Renal cortex interstitium (tissue), 15 donors: ENCODE data around the gene SNW1. TPM values are rescaled to one million over a fixed set of nuclear protein-coding genes. Genes with fewer than 3 reads are reported as not detected.
"Not testable (repeated sequence)": the region's sequence is repeated elsewhere in the genome, so short reads cannot be mapped to it uniquely, and the experiment has no call there.

ENCODE experiments used
- DNase-seq, 11 donors: peaks; one replicate each; pipeline ENCODE4 v3.0.0-alpha.2; 2013; ENCODE audit warnings: low read depth in 9 of 11, low spot score in 4 of 11; ENCODE audit errors: extremely low read depth in 1 of 11
- long read RNA-seq, 16 experiments: transcript quantifications; one replicate each; lab custom pipeline, GENCODE V29; 2026
- polyA plus RNA-seq, 3 donors: library from polyadenylated mRNA; unstranded; fragments of 120-200 nt; gene quantifications; one replicate each; pipeline ENCODE4 v1.2.1, GENCODE V29; 2013; ENCODE audit not compliant: insufficient read length in 3 of 3

SNW1 gene
- 100 to 1,000 TPM in 1 of 3 donors, 10 to 100 TPM in 2; 79.0 to 102 (median 81.9) TPM for polyA plus RNA-seq
- long read RNA-seq, donor 1, partial matches to known transcripts: 30 of 33 reads
- long read RNA-seq, donor 1, other reads (novel, unspliced or antisense): 0 of 33 reads
- long read RNA-seq, donor 2, partial matches to known transcripts: 23 of 32 reads
- long read RNA-seq, donor 2, other reads (novel, unspliced or antisense): 0 of 32 reads
- long read RNA-seq, donor 3, transcript SNW1-201 (14 exons, 2,163 nt): major isoform, 18 of 49 reads
- long read RNA-seq, donor 3, partial matches to known transcripts: 30 of 49 reads
- long read RNA-seq, donor 3, other reads (novel, unspliced or antisense): 0 of 49 reads
- long read RNA-seq, donor 4, transcript SNW1-201 (14 exons, 2,163 nt): major isoform, 6 of 12 reads
- long read RNA-seq, donor 4, partial matches to known transcripts: 5 of 12 reads
- long read RNA-seq, donor 4, other reads (novel, unspliced or antisense): 0 of 12 reads
- long read RNA-seq, donor 5: 0 reads
- long read RNA-seq, donor 6, transcript SNW1-201 (14 exons, 2,163 nt): major isoform, 6 of 34 reads
- long read RNA-seq, donor 6, partial matches to known transcripts: 23 of 34 reads
- long read RNA-seq, donor 6, other reads (novel, unspliced or antisense): 0 of 34 reads
- long read RNA-seq, donor 7, transcript SNW1-201 (14 exons, 2,163 nt): major isoform, 12 of 55 reads
- long read RNA-seq, donor 7, partial matches to known transcripts: 41 of 55 reads
- long read RNA-seq, donor 7, other reads (novel, unspliced or antisense): 0 of 55 reads
- long read RNA-seq, donor 8: 0 reads
- long read RNA-seq, donor 9, transcript SNW1-205 (13 exons, 1,855 nt): minor isoform, 6 of 40 reads
- long read RNA-seq, donor 9, transcript SNW1-201 (14 exons, 2,163 nt): major isoform, 11 of 40 reads
- long read RNA-seq, donor 9, partial matches to known transcripts: 23 of 40 reads
- long read RNA-seq, donor 9, other reads (novel, unspliced or antisense): 0 of 40 reads
- long read RNA-seq, donor 10, transcript SNW1-201 (14 exons, 2,163 nt): major isoform, 5 of 31 reads
- long read RNA-seq, donor 10, partial matches to known transcripts: 26 of 31 reads
- long read RNA-seq, donor 10, other reads (novel, unspliced or antisense): 0 of 31 reads
- long read RNA-seq, donor 11, transcript SNW1-201 (14 exons, 2,163 nt): major isoform, 10 of 13 reads
- long read RNA-seq, donor 11, partial matches to known transcripts: 0 of 13 reads
- long read RNA-seq, donor 11, other reads (novel, unspliced or antisense): 0 of 13 reads
- long read RNA-seq, donor 12, partial matches to known transcripts: 8 of 12 reads
- long read RNA-seq, donor 12, other reads (novel, unspliced or antisense): 0 of 12 reads
- long read RNA-seq, donor 13: 0 reads
- long read RNA-seq, donor 14, transcript SNW1-201 (14 exons, 2,163 nt): major isoform, 10 of 25 reads
- long read RNA-seq, donor 14, partial matches to known transcripts: 12 of 25 reads
- long read RNA-seq, donor 14, other reads (novel, unspliced or antisense): 0 of 25 reads
- long read RNA-seq, donor 15, transcript SNW1-201 (14 exons, 2,163 nt): major isoform, 5 of 13 reads
- long read RNA-seq, donor 15, partial matches to known transcripts: 5 of 13 reads
- long read RNA-seq, donor 15, other reads (novel, unspliced or antisense): 0 of 13 reads
- long read RNA-seq, donor 16, transcript SNW1-201 (14 exons, 2,163 nt): major isoform, 33 of 84 reads
- long read RNA-seq, donor 16, transcript SNW1-202 (5 exons, 564 nt): minor isoform, 5 of 84 reads
- long read RNA-seq, donor 16, transcript SNW1-205 (13 exons, 1,855 nt): minor isoform, 6 of 84 reads
- long read RNA-seq, donor 16, partial matches to known transcripts: 40 of 84 reads
- long read RNA-seq, donor 16, other reads (novel, unspliced or antisense): 0 of 84 reads

DNA sequence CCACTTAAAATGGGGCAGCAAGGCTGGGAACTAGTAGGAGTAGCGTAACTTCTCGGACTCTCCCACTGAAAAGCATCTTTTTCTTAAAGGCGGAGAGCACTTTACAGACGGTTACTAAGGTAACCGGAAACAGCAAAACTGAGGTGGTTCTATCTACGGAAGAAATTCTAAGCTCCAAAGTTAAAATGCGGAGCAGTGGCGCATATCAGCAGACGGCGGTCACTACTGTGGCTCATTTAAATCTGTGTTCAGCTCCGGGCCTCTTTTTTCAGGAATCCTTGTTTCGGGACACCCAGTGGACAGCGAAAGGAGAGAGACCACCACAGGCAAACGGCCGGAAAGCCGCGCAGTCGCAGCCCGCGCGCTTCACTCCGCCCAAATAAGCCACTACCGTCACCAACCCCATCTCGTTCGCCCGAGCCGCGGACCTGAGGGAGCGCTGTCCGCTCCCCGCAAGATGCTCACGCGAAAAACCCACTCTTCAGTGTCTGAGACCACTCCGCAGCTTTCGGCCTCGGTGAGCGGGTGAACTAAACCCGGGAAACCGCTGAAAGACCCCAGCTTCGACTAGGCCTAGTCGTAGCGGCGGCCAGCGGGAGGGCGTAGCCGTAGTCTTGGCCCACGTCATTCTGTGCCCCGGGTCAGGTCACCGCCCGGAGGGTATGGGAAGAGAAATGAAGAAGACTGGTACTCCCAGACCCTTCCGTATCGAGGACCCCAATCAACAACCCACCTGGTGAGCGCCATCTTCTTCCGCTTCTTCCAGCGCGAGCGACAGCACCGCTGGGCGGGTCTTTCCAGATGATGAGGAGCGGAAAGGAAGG lies at the start of gene SNW1:
Gene SNW1 (minus strand): TSS at position 776 of the 824 bp plus-strand sequence. CDS start 29 bp downstream, at position 747.
- peak; percentile 73 to 95 (median 91) for DNase-seq

DNA sequence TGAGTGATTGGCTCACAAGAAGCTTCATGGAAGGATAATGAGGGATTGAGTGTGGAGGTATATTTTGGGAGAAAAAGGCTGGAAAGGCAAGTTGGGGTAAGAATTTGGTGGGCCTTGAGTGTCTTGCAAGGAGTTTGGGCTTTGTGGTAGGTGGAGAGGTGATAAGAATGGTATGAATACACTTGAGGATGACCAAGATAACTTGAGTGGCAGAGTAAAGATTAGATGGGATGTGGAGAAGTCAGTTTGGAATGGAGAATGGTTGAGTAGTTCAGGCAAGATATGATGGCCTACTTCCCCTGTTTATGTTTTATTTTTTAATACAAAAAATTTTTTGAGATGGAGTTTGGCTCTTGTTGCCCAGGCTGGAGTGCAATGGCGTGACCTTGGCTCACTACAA lies 48.1 kb upstream of the SNW1 start:
- DNase-seq: no peak

DNA sequence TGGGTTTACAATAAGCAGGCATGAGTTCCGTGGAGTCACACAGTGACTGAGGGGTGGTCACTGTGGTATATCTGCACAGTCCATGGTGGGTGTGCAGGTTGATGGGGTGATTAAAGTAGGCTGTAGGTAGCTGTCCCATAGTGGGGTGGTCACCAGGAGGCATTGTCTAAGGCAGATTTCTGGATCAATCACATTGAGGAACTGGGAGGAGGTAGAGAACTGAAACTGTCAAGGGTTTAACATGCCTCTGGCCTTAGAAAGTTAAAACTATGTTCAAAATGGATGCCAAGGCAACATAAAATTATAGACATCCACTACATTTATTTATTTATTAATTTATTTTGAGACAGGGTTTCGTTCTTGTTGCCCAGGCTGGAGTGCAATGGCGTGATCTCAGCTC lies 47.3 kb upstream of the SNW1 start:
- DNase-seq: no peak

DNA sequence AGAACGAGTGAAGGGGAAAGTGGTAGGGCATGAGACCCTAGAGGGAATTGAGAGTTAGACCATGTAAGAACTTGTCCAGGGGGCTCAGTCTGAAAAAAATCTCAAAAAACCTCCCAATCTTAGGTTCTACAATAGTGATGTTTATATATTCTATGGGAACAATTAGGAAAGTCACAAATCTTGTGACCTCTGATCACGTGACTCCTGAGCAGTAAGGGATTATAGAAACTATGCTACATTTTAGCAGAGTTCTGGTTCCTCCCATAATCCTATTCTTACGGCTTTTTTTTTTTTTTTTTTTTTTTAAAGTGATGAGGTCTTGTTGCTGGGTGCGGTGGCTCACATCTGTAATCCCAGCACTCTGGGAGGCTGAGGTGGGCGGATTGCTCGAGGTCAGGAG lies 44.8 kb upstream of the SNW1 start:
- DNase-seq: no peak

DNA sequence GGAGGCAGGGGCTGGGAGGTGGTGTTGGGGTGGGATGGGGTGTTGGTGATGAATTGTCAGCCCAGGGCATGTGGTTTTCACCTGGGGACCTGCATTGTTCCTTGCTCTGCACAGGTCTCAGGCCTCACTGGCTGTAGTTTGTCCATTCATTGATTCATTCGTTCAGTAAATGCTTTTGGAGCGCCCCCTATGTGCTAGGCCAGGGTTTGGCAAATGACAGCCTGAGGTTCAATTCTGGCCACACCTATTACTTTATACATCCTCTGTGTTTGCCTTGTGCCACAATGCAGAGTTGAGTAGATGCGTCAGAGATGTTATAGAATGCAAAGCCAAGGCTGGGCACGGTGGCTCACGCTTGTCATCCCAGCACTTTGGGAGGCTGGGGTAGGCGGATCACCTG lies 43.6 kb upstream of the SNW1 start:
- no peak for DNase-seq

DNA sequence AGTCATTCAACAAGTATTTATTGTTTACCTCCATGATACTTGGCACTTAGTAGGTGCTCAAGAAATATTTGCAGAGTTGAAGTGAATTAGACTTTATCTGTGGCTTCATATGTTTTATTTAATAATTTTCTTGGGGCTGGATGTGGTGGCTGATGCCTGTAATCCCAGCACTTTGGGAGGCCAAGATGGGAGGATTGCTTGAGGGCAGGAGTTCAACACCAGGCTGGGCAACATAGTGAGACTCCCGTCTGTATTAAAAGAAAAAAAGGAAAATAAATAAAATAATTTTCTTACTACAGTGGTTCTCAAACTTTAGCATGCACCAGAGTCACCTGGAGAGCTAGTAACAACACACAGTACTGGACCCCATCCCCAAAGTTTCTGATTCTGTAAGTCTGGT lies 39.9 kb upstream of the SNW1 start:
- DNase-seq: no peak

DNA sequence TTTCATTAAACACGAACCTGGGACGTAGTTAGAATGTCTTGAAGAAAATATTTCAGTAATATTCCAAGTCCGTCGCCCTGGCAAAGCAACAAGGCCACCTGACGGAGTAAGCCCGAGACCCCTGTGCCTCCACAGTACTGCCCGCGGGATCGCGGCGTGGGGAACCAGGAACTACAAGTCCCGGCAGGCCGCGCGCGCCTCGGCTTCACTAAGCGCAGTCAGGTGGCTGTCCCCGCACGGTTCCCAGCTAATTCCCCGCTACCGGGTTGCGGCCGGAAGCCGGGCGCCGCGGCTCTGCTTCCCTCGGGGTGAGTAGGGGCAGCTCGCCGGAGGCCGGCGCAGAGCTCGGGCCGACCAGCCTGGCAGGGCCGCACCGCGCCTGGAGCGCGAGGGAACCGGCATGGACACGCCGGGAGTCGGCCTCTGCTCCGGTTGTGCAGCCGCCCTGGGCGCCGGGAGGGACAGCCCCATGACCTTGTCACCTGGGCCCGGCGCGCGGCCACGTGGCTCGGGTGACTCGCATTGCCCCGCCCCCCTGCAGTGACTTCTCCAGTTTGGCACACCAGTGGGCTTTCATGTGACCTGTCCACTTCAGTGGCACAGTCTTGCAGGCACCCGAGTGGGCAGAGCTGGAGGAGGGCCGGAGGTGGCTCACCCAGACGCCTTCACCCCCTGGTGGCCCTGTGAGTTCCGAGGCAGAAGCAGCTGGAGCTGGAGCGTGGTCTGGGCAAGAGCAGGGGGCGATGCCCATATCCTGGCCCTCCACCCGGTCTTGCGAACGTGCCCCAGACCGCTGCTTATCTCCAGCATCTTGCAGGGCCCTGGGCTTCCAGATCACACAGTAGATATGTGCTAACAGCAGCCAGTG lies 39.1 kb upstream of the SNW1 start, which contains the start of gene ADCK1:
Gene ADCK1 (plus strand): TSS at position 247 of the 868 bp plus-strand sequence. CDS start 18,870 bp downstream, outside the sequence.
- DNase-seq: peak; percentile 43 to 77 (median 67)

DNA sequence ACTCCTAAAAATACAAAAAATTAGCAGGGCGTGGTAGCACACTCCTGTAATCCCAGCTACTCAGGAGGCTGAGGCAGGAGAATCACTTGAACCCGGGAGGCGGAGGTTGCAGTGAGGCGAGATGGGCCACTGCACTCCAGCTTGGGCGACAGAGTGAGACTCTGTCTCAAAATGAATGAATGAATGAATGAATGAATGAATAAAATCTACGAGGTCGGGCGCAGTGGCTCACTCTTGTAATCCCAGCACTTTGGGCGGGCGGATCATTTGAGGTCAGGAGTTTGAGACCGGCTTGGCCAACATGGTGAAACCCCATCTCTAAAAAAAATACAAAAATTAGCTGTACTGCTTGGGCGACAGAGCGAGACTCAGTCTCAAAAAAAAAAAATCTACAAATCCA lies 38.5 kb upstream of the SNW1 start:
- not testable (repeated sequence) for DNase-seq

DNA sequence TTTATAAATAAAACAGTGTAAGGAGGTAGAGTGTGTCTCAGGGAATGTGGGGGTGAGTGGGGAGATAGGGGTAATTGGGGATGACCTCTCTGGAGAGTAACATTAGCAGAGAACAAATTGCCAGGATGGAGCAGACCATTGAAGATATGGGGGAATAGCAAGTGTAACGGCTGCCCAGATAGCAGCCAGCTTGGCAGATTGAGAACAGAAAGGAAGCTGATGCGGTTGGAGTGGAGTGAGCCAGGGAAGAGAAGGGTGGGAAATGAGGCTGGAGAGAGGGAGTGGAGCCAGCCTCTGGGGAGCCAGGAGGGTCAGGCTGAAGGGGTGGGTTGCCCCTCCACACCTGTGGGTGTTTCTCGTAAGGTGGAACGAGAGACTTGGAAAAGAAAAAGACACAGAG lies 33.4 kb upstream of the SNW1 start:
- no peak for DNase-seq

DNA sequence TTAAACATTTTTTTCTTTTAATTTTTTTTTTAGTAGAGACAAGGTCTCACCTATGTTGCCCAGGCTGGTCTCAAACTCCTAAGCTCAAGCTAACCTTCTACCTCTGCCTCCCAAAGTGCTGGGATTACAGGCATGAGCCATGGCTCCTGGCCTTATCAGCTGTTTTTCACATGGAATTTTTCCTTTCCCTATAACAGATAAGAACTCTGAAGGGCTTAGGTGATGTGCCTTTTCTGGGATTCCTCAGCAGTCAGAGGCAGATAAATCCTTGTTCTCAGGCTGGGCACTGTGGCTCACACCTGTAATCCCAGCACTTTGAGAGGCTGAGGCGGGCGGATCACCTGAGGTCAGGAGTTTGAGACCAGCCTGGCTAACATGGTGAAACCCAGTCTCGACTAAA lies 32.3 kb upstream of the SNW1 start:
- DNase-seq: not testable (repeated sequence)

DNA sequence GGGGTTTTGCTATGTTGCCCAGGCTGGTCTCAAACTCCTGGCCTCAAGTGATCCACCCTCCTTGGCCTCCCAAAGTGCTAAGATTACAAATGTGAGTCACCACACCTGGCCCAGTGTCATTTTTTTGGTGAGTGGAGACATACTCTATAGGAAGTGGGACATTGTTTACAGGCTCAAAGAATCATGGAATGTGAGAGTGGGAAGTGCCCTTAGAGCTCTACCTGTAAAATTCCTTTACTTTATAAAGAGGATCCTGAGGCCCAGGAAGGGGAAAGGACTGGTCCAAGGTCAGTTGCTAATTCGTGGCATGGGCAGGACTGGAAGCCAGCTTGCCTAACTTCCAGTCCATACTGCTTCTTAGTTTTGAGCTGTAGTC lies 30.3 kb upstream of the SNW1 start:
- DNase-seq: no peak

DNA sequence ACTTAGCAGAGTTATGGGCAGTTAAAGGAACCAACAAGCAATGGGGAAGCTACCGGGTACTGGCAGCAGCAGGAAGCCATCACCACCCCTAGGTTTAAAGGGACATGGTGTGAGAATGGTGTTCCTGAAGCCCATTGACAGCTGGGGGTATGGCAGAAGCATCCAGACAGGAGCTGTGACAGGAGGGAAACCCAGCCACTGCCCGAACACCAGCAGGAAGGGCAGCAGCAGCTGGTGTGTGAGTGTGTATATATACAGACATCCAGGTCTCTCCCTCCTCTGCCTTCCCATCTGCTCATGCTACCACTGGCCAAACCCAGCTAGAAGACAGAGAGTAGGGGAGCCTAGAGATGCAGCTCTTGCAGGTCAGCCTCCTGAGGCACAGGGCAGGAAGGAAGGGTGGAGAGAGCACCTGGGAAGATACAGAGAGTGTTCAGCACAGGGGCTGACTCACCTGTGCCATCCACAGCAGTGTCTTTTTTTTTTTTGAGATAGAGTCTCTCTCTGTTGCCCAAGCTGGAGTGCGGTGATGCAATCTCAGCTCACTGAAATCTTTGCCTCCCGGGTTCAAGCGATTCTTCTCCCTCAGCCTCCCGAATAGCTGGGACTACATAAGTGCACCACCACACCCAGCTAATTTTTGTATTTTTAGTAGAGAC lies 29.7 kb upstream of the SNW1 start:
- DNase-seq: no peak

DNA sequence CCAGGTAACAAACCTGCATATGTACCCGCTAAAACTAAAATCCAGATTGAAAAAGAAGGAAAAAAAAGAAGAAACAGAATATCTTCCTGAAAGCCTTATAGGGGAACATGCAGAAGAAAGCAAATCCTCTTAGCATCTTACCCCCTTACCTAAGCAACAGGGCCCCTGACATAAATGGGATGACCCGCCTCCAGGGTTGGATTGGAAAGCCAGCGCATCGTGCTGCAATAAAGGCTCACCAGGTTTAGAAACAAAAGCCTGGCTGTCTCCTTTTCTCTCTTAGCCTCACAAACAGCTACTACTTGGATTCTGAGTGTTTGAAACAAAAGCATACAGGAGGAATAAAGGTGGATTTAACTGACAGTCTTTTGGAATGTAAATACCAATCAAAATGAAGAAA lies 25.2 kb upstream of the SNW1 start:
- DNase-seq: no peak

DNA sequence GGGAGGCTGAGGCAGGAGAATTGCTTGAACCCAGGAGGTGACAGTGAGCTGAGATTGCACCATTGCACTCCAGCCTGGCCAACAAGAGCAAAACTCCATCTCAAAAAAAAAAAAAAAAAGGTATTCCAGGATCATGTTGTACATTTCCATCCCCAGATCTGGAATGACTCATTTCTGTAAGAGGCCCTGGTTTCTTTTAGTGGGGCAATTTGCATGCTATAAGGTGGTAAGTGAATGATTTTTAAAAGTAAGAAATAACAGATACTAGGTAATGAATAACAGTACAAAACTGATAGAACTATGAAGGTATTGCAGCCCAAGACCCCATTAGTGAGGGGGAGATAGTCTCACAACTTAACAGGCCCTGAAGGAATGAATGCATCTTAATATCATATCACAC lies 21.2 kb upstream of the SNW1 start:
- no peak for DNase-seq

DNA sequence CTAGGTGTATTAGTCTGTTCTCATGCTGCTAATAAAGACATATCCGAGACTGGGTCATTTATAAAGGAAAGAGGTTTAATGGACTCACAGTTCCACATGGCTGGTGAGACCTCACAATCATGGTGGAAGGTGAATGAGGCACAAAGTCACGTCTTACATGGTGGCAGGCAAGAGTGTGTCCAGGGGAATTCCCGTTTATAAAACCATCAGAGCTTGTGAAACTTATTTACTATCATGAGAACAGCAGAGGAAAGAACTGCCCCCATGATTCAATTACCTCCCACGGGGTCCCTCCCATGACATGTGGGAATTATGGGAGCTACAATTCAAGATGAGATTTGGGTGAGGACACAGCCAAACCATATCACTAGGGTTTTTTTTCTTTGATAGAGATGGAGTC lies 13.0 kb upstream of the SNW1 start:
- not testable (repeated sequence) for DNase-seq
